Measurements from ENCODE around the gene SCYGR5.
"Not testable (repeated sequence)": the region's sequence is repeated elsewhere in the genome, so short reads cannot be mapped to it uniquely, and the experiment has no call there.

The SCYGR5 gene, protein sequence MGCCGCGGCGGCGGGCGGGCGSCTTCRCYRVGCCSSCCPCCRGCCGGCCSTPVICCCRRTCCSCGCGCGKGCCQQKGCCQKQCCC

DNA sequence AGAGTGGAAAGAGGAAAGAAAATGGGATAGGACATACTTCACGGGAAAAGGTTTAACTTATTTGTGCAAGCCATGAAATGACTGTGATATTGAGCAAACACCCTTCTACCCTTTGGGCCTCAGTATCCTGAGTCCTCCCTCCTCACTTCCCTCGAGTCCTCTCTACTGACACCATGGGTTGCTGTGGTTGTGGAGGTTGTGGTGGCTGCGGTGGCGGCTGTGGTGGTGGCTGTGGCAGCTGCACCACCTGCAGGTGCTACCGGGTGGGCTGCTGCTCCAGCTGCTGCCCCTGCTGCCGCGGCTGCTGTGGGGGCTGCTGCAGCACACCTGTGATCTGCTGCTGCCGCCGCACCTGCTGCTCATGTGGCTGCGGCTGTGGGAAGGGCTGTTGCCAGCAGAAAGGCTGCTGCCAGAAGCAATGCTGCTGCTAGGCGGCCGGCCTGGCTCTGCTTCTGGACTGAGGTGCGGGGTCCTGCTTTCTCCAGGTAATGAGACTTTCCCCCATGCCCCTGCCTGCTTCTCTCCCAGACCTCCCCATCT, at the start of gene SCYGR5:
TSS of gene SCYGR5 (plus strand) at position 174 of the 540 bp plus-strand sequence. CDS start at position 174, 0 bp downstream.
- DNase-seq, result not testable (repeated sequence)

DNA sequence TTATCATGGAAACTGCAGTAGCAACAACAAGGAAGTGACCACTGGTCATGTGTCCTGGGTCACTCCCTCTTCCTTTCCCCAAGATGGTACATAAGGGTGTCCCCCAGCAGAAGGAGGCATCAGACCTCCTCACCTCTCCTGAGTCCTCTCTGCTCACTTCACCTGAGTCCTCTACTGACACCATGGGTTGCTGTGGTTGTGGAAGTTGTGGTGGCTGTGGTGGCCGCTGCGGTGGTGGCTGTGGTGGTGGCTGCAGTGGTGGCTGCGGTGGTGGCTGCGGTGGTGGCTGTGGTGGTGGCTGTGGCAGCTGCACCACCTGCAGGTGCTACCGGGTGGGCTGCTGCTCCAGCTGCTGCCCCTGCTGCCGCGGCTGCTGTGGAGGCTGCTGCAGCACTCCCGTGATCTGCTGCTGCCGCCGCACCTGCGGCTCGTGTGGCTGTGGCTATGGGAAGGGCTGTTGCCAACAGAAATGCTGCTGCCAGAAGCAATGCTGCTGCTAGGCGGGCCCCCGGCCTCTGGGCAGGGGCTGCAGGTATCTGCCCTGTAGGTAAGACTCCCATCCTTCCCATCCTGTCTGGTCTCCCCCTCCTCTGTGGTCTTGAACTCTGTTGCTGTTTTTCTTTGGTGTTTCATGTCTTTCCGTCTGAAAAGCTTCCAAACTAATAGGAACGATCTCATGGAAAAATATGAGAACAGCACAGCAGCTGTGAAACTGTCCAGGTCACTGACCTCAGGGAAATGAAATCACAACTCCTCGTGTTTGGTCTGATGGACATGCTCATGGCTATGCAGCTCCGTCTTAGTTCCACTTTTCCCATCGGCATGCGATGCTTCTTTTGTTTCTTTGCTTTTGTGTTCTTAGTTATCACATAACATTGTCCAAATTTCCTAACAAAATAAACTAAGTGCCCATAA, 49.0 kb upstream of the SCYGR5 start, which contains the start of gene SCYGR4:
TSS of gene SCYGR4 (plus strand) at position 183 of the 915 bp plus-strand sequence. CDS start at position 183, 0 bp downstream.
- no peak for DNase-seq

DNA sequence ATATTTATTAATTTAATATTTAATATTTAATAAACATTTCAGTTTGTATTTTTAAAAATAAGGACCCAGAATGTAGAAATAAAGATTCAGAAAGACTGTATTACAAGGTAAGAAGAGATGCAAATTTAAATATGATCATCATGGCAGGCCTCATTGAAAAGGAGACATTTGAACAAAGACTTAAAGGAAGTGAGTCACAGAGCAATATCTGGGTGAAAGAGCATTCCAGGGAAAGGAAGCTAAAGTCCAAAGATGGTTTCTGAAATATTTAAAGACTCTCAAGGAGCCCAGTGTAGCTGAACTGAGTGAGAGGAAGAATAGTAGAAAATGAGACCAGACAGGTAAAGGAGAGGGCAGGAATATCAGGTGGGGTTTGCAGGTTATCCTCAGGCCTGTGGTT, 43.4 kb upstream of the SCYGR5 start:
- DNase-seq, result no peak

DNA sequence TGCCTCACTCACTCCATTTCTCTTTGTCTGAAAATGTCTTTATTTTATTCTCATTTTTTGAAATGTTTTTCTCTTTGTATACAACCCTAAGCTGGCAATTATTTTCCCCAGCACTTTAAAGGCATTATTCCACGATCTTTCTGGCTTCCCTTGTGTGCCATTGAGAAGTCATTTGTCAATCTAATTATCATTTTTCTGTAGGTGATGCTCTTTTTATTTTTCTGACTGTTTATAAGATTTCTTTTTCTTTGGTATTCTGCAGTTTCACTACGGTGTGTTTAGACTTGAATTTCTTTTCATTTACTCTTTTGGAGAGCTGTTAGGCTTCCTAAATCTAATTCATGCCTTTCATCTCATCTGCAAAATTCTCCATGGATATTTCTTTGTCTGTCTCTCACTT, 41.2 kb upstream of the SCYGR5 start:
- DNase-seq, result no peak

DNA sequence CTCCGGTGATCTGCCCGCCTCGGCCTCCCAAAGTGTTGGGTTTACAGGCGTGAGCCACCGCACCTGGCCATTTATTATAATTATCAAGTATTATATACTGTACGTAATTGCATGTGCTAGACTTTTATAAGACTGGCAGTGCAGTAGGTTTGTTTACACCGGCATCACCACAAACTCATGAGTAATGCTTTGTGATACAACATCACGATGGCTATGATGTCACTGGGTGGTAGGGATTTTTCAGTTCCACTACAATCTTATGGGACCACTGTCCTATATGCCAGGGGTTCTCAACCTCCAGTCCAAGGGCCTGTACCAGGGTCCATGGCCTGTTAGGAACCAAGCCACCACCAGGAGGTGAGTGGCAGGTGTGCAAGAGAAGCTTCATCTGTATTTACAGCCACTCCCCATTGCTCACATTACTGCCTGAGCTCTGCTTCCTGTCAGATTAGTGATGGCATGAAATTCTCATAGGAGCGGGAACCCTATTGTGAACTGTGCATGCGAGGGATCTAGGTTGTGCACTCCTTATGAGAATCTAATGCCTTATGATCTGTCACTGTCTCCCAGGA, 39.9 kb upstream of the SCYGR5 start:
- no peak for DNase-seq

DNA sequence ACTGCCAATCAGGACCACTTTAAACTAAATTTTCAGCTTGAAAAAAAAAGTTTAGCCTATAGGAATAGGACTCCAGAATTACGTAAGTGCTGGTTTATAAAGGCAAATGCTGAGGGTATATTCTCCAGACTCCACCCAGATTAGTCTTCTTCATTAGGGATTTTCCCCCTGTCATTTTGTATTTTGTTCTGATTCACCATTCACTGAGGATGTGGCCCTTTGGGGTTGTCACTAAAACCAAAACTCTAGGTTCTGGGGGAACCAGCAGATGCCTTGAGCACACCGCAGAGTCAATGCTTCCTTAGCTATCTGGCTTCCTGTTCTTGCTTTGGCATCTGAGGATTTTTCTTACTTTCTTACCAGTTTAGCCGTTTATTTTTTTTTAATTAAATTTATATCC, 38.8 kb upstream of the SCYGR5 start:
- DNase-seq, result no peak

DNA sequence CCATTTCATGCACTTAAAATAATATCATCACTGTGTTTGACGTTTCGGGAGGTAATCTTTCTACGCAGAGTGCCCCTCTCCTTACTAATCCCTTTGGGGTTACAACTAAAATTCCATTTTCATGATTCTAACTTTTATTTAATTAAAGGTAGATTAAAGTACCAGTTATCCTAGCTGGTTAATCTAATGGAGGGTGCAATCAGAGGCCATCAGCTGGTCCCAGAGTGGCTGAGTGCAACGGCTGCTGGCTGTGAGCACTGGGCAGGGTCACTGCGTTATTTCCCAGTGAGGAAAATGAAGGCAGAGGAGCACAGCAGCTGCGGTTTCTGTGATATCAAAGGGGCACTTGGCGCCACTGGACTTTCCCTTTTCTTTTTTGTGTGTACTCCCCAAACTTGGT, 37.2 kb upstream of the SCYGR5 start:
- no peak for DNase-seq

DNA sequence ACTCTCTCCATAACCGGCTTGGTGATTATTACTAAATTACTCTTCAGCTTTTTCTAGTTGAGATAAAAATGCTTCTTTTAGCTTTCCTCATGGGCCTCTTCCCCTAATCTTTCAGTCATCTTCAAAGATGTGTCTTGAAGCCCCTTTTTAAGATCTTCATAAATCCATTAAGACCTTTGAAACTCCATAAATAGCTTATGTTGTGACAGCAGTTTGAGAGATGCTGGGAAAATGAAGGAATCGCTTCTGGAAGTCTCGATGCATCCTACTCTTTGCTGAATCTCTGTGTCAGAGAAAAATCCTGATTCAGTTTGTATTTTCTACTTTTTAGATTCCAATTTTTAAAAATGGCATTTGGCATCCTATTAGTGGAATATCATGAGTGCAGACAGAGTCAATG, 36.3 kb upstream of the SCYGR5 start:
- no peak for DNase-seq

DNA sequence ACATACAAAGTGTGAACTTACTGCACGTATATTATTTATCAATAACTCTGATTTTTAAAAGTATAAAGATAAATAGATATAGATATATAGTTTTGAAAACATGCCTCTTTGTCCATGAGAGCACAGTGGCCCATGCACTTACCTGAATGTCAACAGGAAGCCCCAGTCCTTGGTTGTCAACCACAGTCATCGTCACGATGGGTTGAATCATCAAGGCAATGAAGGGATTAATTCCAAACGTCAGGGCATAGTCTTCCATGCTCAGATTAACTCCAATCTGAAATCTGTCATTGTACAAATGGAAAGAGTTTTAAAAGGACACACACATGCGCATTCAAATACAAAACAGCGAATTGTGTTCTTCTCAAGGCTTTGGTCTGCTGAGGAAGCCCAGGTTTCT, 33.8 kb upstream of the SCYGR5 start:
- DNase-seq, result no peak

DNA sequence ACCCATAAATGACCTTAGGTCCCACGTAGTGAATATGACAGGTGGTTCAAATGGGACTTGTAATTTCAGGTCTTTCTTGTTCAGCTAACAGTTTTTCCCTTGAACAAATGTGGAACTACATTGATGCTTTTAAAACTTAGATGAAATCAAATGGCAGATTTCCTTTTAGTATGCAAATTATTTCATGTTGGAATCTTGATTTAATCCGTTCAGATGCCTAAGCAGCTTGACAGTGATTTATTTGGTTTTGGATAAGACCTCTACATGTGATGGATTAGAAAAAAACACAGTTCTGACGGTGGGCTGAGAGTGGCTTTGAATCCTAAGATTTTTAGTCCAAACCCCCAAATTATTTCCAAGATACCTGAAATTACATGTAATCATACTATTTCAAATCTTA, 32.4 kb upstream of the SCYGR5 start:
- no peak for DNase-seq

DNA sequence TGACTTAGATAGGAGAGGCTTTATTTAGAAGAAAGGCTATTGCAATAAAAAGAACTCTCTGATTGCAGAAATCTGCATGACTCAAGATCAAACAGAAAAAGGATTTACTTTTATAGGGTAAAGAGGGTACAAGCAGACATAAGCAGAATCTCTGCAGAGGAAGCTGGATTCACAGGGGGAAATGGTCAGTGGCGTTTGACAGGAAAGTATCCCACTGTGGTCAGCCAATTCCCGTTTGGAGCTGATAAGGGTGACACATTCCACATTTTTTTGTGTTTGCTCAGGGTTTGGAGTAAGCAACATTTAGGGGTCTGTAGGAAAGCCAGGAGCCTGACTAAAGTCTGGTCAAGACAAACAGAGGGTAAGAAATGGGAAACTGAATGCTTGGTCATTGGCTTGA, 23.9 kb upstream of the SCYGR5 start:
- DNase-seq, result no peak

DNA sequence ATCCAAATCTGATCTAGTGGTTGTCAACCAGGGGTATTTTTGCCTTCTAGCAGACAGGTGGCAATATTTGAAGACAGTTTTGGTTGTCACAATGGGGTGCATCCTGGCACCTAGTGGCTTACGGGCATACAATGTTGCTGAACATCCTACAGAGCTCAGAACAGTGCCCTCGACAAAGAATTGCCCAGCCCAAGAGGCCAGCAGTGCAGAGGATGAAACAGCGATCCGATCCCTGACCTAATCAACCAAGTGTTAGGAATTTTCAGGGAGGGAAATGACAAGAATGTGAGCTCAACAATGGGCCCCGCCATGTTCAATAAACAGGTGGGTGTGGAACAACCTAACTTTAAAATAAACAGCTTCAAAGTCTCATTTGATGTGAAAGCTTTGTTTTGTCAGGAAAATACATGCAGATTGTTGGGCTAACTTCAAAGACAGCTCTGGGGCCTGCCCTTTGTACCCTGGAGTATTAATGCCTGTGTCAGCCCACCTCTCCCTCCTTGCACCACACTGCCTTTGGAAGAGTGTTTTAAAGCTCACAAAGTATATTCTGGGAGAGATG, 22.5 kb upstream of the SCYGR5 start:
- DNase-seq, result no peak

DNA sequence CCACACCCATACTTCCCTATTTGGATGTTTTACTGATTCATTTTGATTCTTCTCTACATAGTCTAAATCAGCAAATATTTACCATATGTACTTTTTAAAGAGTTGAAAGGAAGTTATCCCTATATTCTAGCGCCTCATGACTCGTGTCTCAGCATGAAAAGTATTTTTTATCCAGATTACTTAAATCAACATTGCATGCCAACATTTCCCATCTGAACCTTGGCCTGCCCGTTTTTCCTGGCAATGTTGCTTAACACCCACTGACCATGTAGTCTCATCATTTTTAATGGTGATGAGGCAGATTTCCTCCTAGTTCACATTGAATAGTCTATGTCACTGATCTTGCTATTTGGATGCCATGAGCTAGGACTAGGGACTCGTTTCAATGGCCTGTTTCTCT, 13.2 kb upstream of the SCYGR5 start:
- no peak for DNase-seq

DNA sequence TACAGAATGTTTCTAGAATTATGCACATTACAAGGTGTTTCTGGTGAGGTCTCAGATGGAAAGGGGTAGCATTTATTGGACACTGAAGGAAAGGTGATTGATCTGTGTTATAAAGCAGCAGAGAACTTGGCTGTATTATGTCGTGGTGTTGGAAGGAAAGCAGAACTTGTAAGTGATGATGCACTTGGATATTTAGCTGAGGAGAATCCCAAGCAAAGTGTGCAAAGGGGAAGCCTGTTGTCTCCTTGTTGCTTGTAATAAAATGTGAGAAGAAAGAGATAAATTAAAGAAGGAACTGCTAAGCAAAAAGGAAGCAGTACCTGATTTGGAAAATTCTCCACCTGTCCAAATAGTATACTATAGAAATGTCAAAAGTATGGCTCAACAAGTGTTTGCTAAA, 12.2 kb upstream of the SCYGR5 start:
- no peak for DNase-seq

DNA sequence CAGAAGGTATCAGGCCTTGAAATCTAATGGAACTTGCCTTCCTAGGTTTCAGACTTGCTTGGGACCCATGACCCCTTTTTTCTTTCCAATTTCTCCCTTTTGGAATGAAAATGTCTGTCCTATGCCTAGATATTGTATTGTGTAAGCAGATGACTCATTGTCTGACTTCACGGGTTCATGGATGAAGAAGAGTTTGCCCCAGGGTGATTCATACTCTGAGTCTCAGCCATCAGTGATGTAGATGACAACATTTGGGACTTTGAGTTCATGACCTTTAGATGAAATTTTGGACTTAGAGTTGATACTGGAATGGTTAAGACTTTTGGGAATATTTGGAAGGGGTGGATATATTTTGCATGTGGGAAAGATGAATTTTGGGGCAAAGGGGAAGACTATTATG, 11.2 kb upstream of the SCYGR5 start:
- no peak for DNase-seq

DNA sequence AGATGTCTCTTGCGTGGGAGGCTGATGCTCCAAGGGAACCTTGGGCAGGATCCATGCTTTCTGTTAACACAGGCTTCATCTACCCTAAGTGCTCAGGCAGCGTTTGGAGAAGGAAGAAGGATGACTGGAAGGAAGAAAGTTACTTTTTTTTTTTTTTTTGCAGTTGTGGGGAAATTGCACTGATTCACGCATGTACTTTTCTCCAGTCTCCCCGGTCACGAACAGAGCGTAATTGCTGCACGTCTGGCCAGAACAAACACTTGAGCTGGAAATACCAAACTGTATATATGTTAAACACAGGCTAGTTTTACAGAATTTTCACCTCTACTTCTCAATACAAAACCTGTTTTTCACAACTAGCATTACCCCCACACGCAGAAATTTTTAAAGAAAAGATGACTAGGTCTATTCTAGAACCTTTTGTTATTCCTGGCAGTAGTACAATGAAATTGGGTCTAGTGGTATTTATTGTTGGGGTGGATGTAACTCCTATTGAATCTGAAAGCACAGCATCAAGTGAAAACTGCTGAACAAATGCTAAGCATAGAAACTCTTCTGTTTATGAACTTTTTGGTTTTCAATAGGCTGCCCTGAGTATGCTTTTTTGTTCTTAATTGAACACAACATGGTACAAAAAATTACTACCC, 9.3 kb upstream of the SCYGR5 start:
- no peak for DNase-seq

DNA sequence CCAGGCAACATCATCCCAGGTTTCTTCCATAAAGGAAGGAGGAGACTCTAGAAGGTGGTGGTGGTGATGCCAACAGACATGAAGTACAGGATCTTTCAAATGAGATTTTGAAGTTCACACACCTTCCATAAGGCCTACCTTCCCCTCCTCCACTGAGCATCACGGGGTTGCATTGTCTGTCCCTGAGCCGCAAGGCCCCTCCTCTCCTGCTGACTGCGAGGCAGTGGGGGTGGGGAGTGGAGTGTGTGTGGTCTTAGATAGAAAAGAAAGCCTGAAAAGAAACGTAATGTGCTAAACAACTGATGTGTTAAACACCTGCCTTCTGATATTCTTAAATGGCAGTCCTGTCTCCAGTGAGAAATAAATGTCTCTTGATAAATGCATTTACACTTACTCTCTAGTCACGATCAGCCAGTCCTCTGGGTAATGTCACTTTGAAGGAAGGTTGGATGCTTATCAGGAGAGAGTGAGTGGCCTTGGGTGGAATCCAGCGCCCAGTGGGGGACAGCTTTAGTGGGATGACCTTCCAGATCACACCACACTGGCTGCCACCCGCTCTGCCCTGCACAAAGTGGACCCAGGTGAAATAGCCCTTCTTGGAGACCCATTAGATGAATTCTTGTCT, 5.5 kb upstream of the SCYGR5 start:
- no peak for DNase-seq

DNA sequence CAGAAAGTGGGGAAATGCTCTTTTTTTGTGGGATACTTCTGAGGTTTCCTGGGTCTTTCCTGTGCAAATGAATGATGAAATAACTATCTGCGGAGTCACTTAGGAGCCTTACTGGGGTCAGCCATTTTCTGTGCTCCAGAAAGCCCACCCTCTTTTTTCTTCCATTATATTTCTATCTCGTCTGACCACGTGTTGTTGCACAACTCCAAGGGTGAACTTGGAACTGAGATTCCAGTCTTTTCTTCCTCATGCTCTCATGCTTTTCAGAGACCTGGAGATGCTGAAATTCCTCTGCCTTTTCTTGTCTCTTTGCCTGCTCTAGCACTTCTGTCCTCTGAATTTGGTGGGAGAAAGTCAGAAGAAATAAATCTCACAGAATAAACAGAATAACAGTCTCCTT, 4.8 kb upstream of the SCYGR5 start:
- no peak for DNase-seq

DNA sequence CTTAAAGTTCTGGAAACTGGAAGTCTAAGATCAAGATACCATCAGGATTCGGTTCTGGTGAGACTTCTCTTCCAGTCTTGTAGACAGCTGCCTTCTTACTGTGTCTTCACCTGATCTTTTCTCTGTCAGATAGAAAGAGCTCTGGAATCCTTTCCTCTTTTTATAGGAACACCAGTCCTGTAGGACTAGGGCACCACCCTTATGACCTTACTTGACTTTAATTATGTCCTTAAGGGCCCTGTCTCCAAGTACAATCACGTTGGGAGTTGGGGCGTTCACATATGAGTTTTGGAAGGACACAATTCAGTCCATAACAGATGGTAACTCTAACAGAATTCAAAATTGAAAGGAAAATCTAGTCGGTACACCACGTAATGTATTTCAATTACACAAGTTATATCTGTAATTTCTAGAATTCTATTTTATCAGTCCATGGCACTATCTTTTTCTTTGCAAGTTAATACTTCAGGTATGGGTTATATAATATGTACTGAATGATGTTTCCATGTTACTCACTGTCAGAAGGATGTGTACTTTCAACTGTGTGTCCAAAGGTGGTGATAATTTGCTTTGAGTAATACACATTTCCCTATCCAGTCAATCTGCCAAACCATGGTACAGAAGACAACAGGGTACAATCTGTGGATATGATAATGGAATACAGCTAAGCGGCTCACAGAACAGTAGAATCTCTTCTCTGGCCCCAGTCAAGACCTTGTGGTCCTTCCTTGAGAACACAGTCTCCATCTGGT, 1.2 kb upstream of the SCYGR5 start:
- DNase-seq, result no peak

DNA sequence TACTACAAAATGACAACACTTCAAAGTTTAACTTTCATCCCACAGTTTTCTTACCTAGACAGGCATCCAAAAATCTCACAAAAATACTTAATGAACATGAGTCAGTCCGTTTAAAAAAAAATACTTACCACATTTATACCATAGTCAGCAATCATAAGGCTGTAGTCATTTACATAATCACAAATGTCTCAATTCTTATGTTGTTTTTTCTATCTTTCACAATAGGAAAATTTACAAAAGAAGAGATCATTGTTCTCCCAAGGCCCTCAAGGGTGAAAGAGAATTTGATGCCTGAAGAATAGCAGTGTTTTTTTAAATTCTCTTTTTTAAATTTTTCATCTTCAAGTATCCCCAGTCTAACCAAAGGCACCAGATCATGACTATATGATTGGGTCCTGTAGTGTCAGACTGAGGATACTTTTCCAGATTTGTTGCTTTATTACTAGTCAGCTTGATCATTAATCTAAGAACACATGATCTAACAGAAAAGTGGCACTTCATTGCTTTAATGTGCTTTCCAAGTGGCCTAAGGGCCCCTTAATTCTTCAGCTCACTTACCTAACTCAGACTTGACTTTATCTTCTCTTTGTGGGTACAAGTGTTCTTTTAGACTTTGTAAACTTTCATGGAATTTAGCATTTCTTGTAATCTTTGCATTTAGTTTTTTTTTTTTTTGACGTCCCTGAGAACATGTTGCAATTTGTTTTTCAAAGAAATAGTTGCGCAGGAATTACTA, 4.7 kb downstream of the SCYGR5 start:
- DNase-seq, result no peak

DNA sequence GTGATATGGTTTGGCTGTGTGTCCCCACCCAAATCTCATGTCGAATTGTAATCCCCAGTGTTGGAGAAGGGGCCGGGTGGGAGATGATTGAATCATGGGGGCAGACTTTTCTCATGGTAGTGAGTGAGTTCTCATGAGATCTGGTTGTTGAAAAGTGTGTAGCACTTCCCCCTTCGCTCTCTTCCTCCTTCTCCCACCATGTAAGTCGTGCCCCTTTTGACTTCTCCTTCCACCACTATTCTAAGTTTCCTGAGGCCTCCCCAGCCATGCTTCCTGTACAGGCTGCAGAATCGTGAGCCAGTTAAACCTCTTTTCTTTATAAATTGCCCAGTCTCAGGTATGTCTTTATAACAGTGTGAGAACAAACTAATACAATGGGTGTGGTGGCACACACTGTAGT, 7.0 kb downstream of the SCYGR5 start:
- not testable (repeated sequence) for DNase-seq
